IMR-90 (cell line): Measurements from ENCODE around the gene RGMB. TPM values are rescaled to one million over a fixed set of nuclear protein-coding genes. Genes with fewer than 3 reads are reported as not detected.
A peak's percentile ranks its signal among the peaks of the same experiment; 100 is the strongest.

Experiments
- ATAC-seq: fragments of 200-7000 bp; cut with Tn5 transposase; 2 replicates; pipeline ENCODE4 v1.9.1; 2020; ENCODE audit warnings: low read depth, mild to moderate bottlenecking, moderate library complexity
- BruUV-seq: library from RNA; stranded (reverse); fragments of 400-500 nt; replicated peaks from 2 replicates; lab custom pipeline; 2021; lab: Mats Ljungman, UMichigan
- CTCF ChIA-PET: fragments of 300-600 bp; formaldehyde crosslinking; extraction: SDS; loops from one replicate; lab custom pipeline; 2021; ENCODE audit warnings: antibody characterized with exemption; lab: Yijun Ruan, JAX
- POLR2A ChIA-PET: fragments of 300-600 bp; sonication (Branson Sonifier 250); formaldehyde crosslinking; loops from one replicate; lab custom pipeline; 2022; ENCODE audit warnings: antibody characterized with exemption; ENCODE audit not compliant: unreplicated experiment; lab: Charles Lee
- DNase-seq: peaks from one replicate; pipeline ENCODE4 v3.0.0; 2013
- H2AFZ ChIP-seq: replicated peaks from 2 replicates; pipeline ENCODE3; 2013; ENCODE audit warnings: low read length, mild to moderate bottlenecking; ENCODE audit not compliant: poor library complexity
- H2AK5ac ChIP-seq: 2 replicates; pipeline ENCODE4 v1.6.1; 2013; ENCODE audit warnings: low read depth, low read length, inconsistent platforms
- H2AK9ac ChIP-seq: replicated peaks from 2 replicates; pipeline ENCODE3; 2013; ENCODE audit warnings: mild to moderate bottlenecking, low read depth, low read length, moderate library complexity; ENCODE audit not compliant: poor library complexity
- H2BK120ac ChIP-seq: 2 replicates; pipeline ENCODE4 v1.6.1; 2013; ENCODE audit warnings: low read depth, low read length, inconsistent platforms
- H2BK15ac ChIP-seq: 3 replicates; pipeline ENCODE4 v1.6.1; 2013; ENCODE audit warnings: low read depth, low read length, inconsistent platforms
- H2BK20ac ChIP-seq: 2 replicates; pipeline ENCODE4 v1.6.1; 2013; ENCODE audit warnings: low read depth, mild to moderate bottlenecking, inconsistent platforms, low read length, moderate library complexity
- H2BK5ac ChIP-seq: 2 replicates; pipeline ENCODE4 v1.6.1; 2013; ENCODE audit warnings: mild to moderate bottlenecking, low read depth, low read length, inconsistent platforms; ENCODE audit not compliant: poor library complexity, severe bottlenecking
- H3K14ac ChIP-seq: replicated peaks from 2 replicates; pipeline ENCODE4 v1.6.1; 2013; ENCODE audit warnings: low read depth, low read length, inconsistent platforms
- H3K18ac ChIP-seq: 2 replicates; pipeline ENCODE4 v1.6.1; 2013; ENCODE audit warnings: low read depth, low read length, control low read depth
- H3K23ac ChIP-seq: 2 replicates; pipeline ENCODE4 v1.6.1; 2013; ENCODE audit warnings: low read depth, low read length, inconsistent platforms
- H3K27ac ChIP-seq: 2 replicates; pipeline ENCODE4 v1.5.1; 2013; ENCODE audit warnings: mild to moderate bottlenecking, control low read depth, low read length; ENCODE audit not compliant: insufficient read depth
- H3K27me3 ChIP-seq: 2 replicates; pipeline ENCODE4 v1.6.1; 2013; ENCODE audit warnings: low read length; ENCODE audit not compliant: control insufficient read depth, insufficient read depth
- H3K36me3 ChIP-seq: 2 replicates; pipeline ENCODE4 v1.6.1; 2013; ENCODE audit warnings: low read length, mixed read lengths; ENCODE audit not compliant: control insufficient read depth, insufficient read depth
- H3K4ac ChIP-seq: 2 replicates; pipeline ENCODE4 v1.6.1; 2013; ENCODE audit warnings: low read depth, low read length, inconsistent platforms
- H3K4me1 ChIP-seq: 2 replicates; pipeline ENCODE4 v1.6.1; 2013; ENCODE audit warnings: low read length, mixed read lengths; ENCODE audit not compliant: control insufficient read depth, insufficient read depth
- H3K4me2 ChIP-seq: 2 replicates; pipeline ENCODE4 v1.6.1; 2013; ENCODE audit warnings: low read depth, mild to moderate bottlenecking, control low read depth, low read length, moderate library complexity
- H3K4me3 ChIP-seq: 2 replicates; pipeline ENCODE4 v1.5.1; 2013; ENCODE audit warnings: low read depth, mild to moderate bottlenecking, control low read depth, low read length, moderate library complexity; ENCODE audit not compliant: insufficient read depth
- H3K56ac ChIP-seq: 2 replicates; pipeline ENCODE4 v1.6.1; 2013; ENCODE audit warnings: low read length, inconsistent platforms; ENCODE audit not compliant: insufficient read depth; ENCODE audit errors: extremely low read depth
- H3K79me1 ChIP-seq, 2 experiments: 2 replicates each; pipeline ENCODE4 v1.6.1; 2013; ENCODE audit warnings: low read length in 2 of 2, inconsistent platforms in 1 of 2, low read depth in 1 of 2
- H3K9ac ChIP-seq: 2 replicates; pipeline ENCODE4 v1.6.1; 2013; ENCODE audit warnings: low read depth, low read length, control low read depth
- H3K9me1 ChIP-seq: 2 replicates; pipeline ENCODE4 v1.6.1; 2013; ENCODE audit warnings: low read length, inconsistent platforms; ENCODE audit not compliant: insufficient read depth
- H3K9me3 ChIP-seq: 2 replicates; pipeline ENCODE4 v1.6.1; 2013; ENCODE audit warnings: low read length; ENCODE audit not compliant: control insufficient read depth, insufficient read depth
- H4K20me1 ChIP-seq: 2 replicates; pipeline ENCODE4 v1.6.1; 2013; ENCODE audit warnings: low read length, inconsistent platforms; ENCODE audit not compliant: insufficient read depth
- H4K5ac ChIP-seq: 2 replicates; pipeline ENCODE4 v1.6.1; 2013; ENCODE audit warnings: mild to moderate bottlenecking, low read depth, low read length, control low read depth
- H4K8ac ChIP-seq, 2 experiments: 2 replicates each; pipeline ENCODE4 v1.6.1; 2013; ENCODE audit warnings: low read depth in 2 of 2, low read length in 2 of 2, control low read depth in 1 of 2, inconsistent platforms in 1 of 2
- H4K91ac ChIP-seq: 2 replicates; pipeline ENCODE4 v1.6.1; 2013; ENCODE audit warnings: low read depth, low read length, inconsistent platforms; ENCODE audit not compliant: insufficient read depth
- FOS ChIP-seq: fragments of 150-350 bp; IDR thresholded peaks from 2 replicates; pipeline ENCODE4 v1.6.1; 2016; ENCODE audit warnings: low read depth, low read length
- POLR2A ChIP-seq: IDR thresholded peaks from 2 replicates; pipeline ENCODE4 v1.6.1; 2012; ENCODE audit warnings: mild to moderate bottlenecking, low read depth, low read length
- WGBS, 2 experiments: methylation state at CpG; one replicate each; pipeline versions ENCODE4 v1.1.5 to v1.1.7; 2013; ENCODE audit warnings: missing lambda C conversion rate in 2 of 2; ENCODE audit not compliant: insufficient read length in 1 of 2; ENCODE audit errors: extremely low coverage in 2 of 2; 5-methylcytosine and 5-hydroxymethylcytosine counted together
- dilution Hi-C: fragments of 300-500 bp; cut with HindIII; formaldehyde crosslinking; loops from one replicate; pipeline ENCODE4 v1.14.3; 2018; ENCODE audit warnings: low sequenced_read_pairs; ENCODE audit not compliant: unreplicated experiment
- in situ Hi-C: fragments of 300-500 bp; cut with MboI; formaldehyde crosslinking; loops from 3 replicates; pipeline ENCODE4 v1.14.3; 2019; ENCODE audit warnings: low sequenced_read_pairs, inconsistent platforms, mixed read lengths
- intact Hi-C: fragments of 100-400 bp; cut with micrococcal nuclease; formaldehyde crosslinking; loops from 2 replicates; pipeline ENCODE4 v1.10.0; 2022
- polyA plus RNA-seq, 3 experiments: library from polyadenylated mRNA; depleted of rRNA; stranded (reverse); fragments of >200 nt; gene quantifications; 2 replicates each; pipeline ENCODE4 v1.2.3, GENCODE V29; 2012; ENCODE audit warnings: low replicate concordance in 1 of 3
- total RNA-seq: library from RNA; depleted of rRNA; stranded (reverse); fragments of >200 nt; gene quantifications from 2 replicates; pipeline ENCODE4 v1.2.3, GENCODE V29; 2012
- TF ChIP-seq, protein P1 (sequence below): conservative IDR thresholded peaks from 2 replicates; pipeline ENCODE4 v1.5.1; 2012; ENCODE audit warnings: mild to moderate bottlenecking, low read depth, low read length, improper control_type of control experiment

Gene RGMB
- total and polyA plus RNA-seq, 2 of the 4 experiments (the other 2 are of a cell fraction), result 74.4 to 129 TPM

DNA sequence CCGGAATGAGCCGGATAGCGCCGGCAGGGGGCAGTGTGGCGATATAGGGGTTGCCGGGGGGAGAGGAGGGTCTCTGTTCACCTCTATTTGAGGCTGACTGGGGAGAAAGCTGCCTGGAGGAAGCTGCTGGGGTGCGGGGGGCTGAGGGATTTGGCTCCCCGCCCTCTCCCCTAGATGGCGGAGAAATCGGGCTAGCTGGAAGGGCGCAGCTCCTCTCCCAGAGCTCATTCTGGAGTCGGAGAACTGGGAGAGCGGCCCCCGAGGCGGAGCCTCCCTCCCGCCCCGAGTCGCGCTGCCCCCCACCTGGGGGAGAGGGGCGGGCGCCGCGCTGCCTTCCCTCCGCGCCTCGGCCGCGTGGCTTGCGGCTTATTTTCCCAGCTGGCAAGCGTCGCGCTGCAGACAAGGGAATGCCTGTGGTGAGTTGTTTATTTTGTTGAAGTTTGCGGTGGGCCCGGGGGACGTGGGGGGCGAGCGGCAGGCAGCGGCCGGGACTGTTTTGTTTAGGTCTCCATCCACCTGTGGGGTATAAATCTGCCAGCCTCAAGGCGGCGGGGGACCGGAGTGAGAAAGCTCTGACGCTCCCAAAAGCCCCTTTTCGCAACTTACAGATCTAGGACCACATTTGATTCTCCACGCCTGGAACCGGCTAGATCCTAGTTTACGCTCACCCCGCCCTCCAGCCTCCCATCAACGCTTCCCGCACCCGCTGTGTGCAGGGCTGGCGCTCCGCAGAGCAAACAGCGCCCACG is 4.1 kb upstream of the RGMB start (continued):
- TF ChIP-seq, protein P1, sequence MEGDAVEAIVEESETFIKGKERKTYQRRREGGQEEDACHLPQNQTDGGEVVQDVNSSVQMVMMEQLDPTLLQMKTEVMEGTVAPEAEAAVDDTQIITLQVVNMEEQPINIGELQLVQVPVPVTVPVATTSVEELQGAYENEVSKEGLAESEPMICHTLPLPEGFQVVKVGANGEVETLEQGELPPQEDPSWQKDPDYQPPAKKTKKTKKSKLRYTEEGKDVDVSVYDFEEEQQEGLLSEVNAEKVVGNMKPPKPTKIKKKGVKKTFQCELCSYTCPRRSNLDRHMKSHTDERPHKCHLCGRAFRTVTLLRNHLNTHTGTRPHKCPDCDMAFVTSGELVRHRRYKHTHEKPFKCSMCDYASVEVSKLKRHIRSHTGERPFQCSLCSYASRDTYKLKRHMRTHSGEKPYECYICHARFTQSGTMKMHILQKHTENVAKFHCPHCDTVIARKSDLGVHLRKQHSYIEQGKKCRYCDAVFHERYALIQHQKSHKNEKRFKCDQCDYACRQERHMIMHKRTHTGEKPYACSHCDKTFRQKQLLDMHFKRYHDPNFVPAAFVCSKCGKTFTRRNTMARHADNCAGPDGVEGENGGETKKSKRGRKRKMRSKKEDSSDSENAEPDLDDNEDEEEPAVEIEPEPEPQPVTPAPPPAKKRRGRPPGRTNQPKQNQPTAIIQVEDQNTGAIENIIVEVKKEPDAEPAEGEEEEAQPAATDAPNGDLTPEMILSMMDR, result peak; percentile 66

DNA sequence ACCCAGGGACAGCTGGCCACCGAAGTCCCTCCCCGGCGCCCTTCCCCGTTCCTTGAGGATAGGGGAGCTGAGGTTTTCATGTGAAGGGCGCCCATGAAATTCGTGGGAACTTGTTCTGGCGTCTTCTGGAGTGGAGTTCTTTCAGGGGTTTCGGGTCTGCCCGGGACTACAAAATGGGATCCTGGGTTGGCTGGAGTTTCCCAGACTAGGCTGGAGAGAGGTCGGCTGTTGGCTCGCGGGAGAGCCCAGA is 3.6 kb upstream of the RGMB start:
- peak overlapping the region; percentile 96 for H3K56ac ChIP-seq
- dilution Hi-C loops (no loop called here), intact Hi-C loops (loop anchor here (1.0 to 10.0 kb wide), 11 partner anchors 57 to 1603 kb away; no protein-coding TSS in a partner anchor), in situ Hi-C loops (loop anchor here (5.0 to 10.0 kb wide), 4 partner anchors 315 to 1585 kb away; partner anchors contain the start of gene RIOK2)
- peak overlapping the region; percentile 98 for H3K9ac ChIP-seq
- peaks cover 3% of the 10 kb centered on the region; the same call in 1 of the 2 replicates for H3K4me1 ChIP-seq
- no peaks in the 10 kb centered on the region for H3K9me1 ChIP-seq
- peaks cover 0 to 10% of the 10 kb centered on the region in 2 experiments; a peak in 2 of 4 replicates for H3K79me1 ChIP-seq
- ATAC-seq (no peak), DNase-seq (no peak)
- peak overlapping the region; percentile 81 for H3K4me3 ChIP-seq
- peak overlapping the region; percentile 50; the same call in 1 of the 2 replicates for H2BK20ac ChIP-seq
- H2BK5ac ChIP-seq, result peak overlapping the region; percentile 88
- H4K8ac ChIP-seq, result peak overlapping the region; percentile 79 to 88
- H2AFZ ChIP-seq, result peak overlapping the region; percentile 90
- H3K23ac ChIP-seq, result peak overlapping the region; percentile 93
- peak; percentile 3; the same call in 1 of the 2 replicates for TF ChIP-seq POLR2A
- no peak for TF ChIP-seq FOS
- peak overlapping the region; percentile 82 for H3K4me2 ChIP-seq
- H2AK5ac ChIP-seq, result peak overlapping the region; percentile 38; the same call in 1 of the 2 replicates
- H3K18ac ChIP-seq, result peak overlapping the region; percentile 81
- H4K5ac ChIP-seq, result peak overlapping the region; percentile 41
- H2BK120ac ChIP-seq, result peak overlapping the region; percentile 85
- H3K14ac ChIP-seq, result peak overlapping the region; percentile 85
- H3K4ac ChIP-seq, result peak overlapping the region; percentile 99
- H3K27ac ChIP-seq, result peak overlapping the region; percentile 85
- peak overlapping the region; percentile 95 for H2AK9ac ChIP-seq
- H3K36me3 ChIP-seq, result no peaks in the 10 kb centered on the region; the same call in 1 of the 2 replicates
- CTCF ChIA-PET, result interaction anchor here (0.7 to 2.4 kb wide), 4 partner anchors 15 to 415 kb away, joined by 3 to 7 read pairs (median 7); no protein-coding TSS in a partner anchor
- H3K9me3 ChIP-seq, result no peaks in the 10 kb centered on the region
- peak overlapping the region; percentile 79 for H4K91ac ChIP-seq
- BruUV-seq, result TSS peak; percentile 43
- 0% methylated on average over 3 of the region's 12 CpGs; no CpG with 5 or more reads in 1 of the 2 experiments for WGBS, 2 experiments
- peaks cover 5% of the 10 kb centered on the region for H4K20me1 ChIP-seq
- POLR2A ChIA-PET, result interaction anchor here (0.6 to 1.3 kb wide), 4 partner anchors 27 to 660 kb away, joined by 3 to 7 read pairs (median 4); no protein-coding TSS in a partner anchor
- H2BK15ac ChIP-seq, result no peak overlapping the region; the same call in 2 of the 3 replicates
- H3K27me3 ChIP-seq, result no peaks in the 10 kb centered on the region
